HepG2 (cell line): ENCODE measurements around the gene ANKRD17. TPM values are rescaled to one million over a fixed set of nuclear protein-coding genes. Genes with fewer than 3 reads are reported as not detected.
A peak's percentile ranks its signal among the peaks of the same experiment; 100 is the strongest.

Source experiments
- GATAD2A ChIP-seq: IDR thresholded peaks from 2 replicates; pipeline ENCODE4 v1.6.1; 2016
- HMGXB4 ChIP-seq, 2 experiments: sonication (generic) in 1 of 2; formaldehyde crosslinking in 1 of 2; IDR thresholded peaks; 2 replicates each; pipeline versions ENCODE4 v1.4.0 to v1.6.1; 2018 to 2020; ENCODE audit warnings: missing genetic modification reagents in 2 of 2, borderline replicate concordance in 1 of 2, low read depth in 1 of 2, mild to moderate bottlenecking in 1 of 2, missing biosample characterization in 1 of 2
- HNRNPUL1 ChIP-seq: fragments of 200-400 bp; formaldehyde crosslinking; IDR thresholded peaks from 2 replicates; pipeline ENCODE4 v1.6.1; 2017; ENCODE audit warnings: low read depth, mild to moderate bottlenecking, low read length, moderate library complexity
- HOXA3 ChIP-seq: sonication (generic); formaldehyde crosslinking; IDR thresholded peaks from 2 replicates; pipeline ENCODE4 v1.5.0; 2020; ENCODE audit warnings: missing genetic modification reagents
- LRRFIP1 ChIP-seq: sonication (generic); formaldehyde crosslinking; conservative IDR thresholded peaks from 2 replicates; pipeline ENCODE4 v1.4.0; 2020; ENCODE audit warnings: missing genetic modification reagents
- MYC ChIP-seq: sonication (generic); formaldehyde crosslinking; IDR thresholded peaks from 2 replicates; pipeline ENCODE4 v1.9.0; 2021; ENCODE audit warnings: missing genetic modification reagents, borderline replicate concordance
- MYPOP ChIP-seq: sonication (generic); formaldehyde crosslinking; IDR thresholded peaks from 2 replicates; pipeline ENCODE4 v1.8.1; 2023; ENCODE audit warnings: mild to moderate bottlenecking, moderate library complexity, missing genetic modification reagents
- NAIF1 ChIP-seq: sonication (generic); formaldehyde crosslinking; IDR thresholded peaks from 2 replicates; pipeline ENCODE4 v1.5.0; 2020; ENCODE audit warnings: mild to moderate bottlenecking, missing genetic modification reagents, borderline replicate concordance
- NFE2L1 ChIP-seq: sonication (generic); formaldehyde crosslinking; IDR thresholded peaks from 2 replicates; pipeline ENCODE4 v1.4.0; 2020; ENCODE audit warnings: missing genetic modification reagents, mild to moderate bottlenecking, borderline replicate concordance
- RFXAP ChIP-seq: sonication (generic); formaldehyde crosslinking; IDR thresholded peaks from 2 replicates; pipeline ENCODE4 v1.4.0; 2020; ENCODE audit warnings: missing genetic modification reagents, borderline replicate concordance
- SATB2 ChIP-seq: sonication (generic); formaldehyde crosslinking; IDR thresholded peaks from 2 replicates; pipeline ENCODE4 v1.5.0; 2020; ENCODE audit warnings: missing genetic modification reagents
- ZFP91 ChIP-seq: sonication (generic); formaldehyde crosslinking; IDR thresholded peaks from 2 replicates; pipeline ENCODE4 v1.9.0; 2022; ENCODE audit warnings: missing genetic modification reagents, mild to moderate bottlenecking, borderline replicate concordance
- ZNF513 ChIP-seq: sonication (generic); formaldehyde crosslinking; conservative IDR thresholded peaks from 2 replicates; pipeline ENCODE4 v1.5.0; 2020; ENCODE audit warnings: missing genetic modification reagents
- ZNF710 ChIP-seq: sonication (generic); formaldehyde crosslinking; IDR thresholded peaks from 2 replicates; pipeline ENCODE4 v1.5.0; 2020; ENCODE audit warnings: mild to moderate bottlenecking, missing genetic modification reagents, borderline replicate concordance
- polyA plus RNA-seq, 8 experiments: library from polyadenylated mRNA; depleted of rRNA in 3 of 8; stranded (reverse) in 7 of 8; unstranded in 1 of 8; fragments of >200 nt; fragmentation: Illumina TruSeq in 4 of 8; extraction: Trizol in 4 of 8; gene quantifications; 2 replicates each; pipeline versions ENCODE4 v1.2.1 to v1.2.3, GENCODE V29; 2011 to 2016; ENCODE audit warnings: low read depth in 4 of 8, missing spikeins in 1 of 8, mixed read lengths in 1 of 8; ENCODE audit not compliant: insufficient read depth in 1 of 8
- total RNA-seq, 5 experiments: library from RNA; depleted of rRNA; stranded (reverse); fragments of >200 nt; fragmentation: Illumina TruSeq; extraction: Trizol; gene quantifications; 2 replicates each; pipeline ENCODE4 v1.2.3, GENCODE V29; 2016; ENCODE audit warnings: low read depth in 1 of 5

ANKRD17 gene
- total and polyA plus RNA-seq, 2 of the 13 experiments (the other 11 are each of a cell fraction or from before 2014, with no cell fraction given) = 55.7 to 61.1 TPM

GRCh38 chr4:73258686-73259570 is at the start of gene ANKRD17 (continued):
- TF ChIP-seq ZNF513 (peak; percentile 44; the same call in 1 of the 2 replicates), ZNF710 (peak; percentile 67), NFE2L1 (CRISPR knock-in tag) (no peak), MYC (CRISPR knock-in tag) (peak; percentile 95), ZFP91 (CRISPR knock-in tag) (peak; percentile 84; the same call in 1 of the 2 replicates), MYPOP (CRISPR knock-in tag) (peak; percentile 56), SATB2 (CRISPR knock-in tag) (no peak), NAIF1 (CRISPR knock-in tag) (peak; percentile 60; the same call in 1 of the 2 replicates), RFXAP (peak; percentile 81), HNRNPUL1 (peak; percentile 41; the same call in 1 of the 2 replicates), HMGXB4 (CRISPR knock-in tag; IDR thresholded peaks at IDR 0.05; ENCODE audit: borderline replicate concordance in 1 of 2, low read depth in 1 of 2) (peak; percentile 44 to 83; a peak in 3 of 4 replicates), GATAD2A (CRISPR knock-in tag) (peak; percentile 66), LRRFIP1 (CRISPR knock-in tag) (no peak), HOXA3 (CRISPR knock-in tag) (peak; percentile 97)
